ENCODE results near the gene NBPF9.
"Not testable (repeated sequence)": the region's sequence is repeated elsewhere in the genome, so short reads cannot be mapped to it uniquely, and the experiment has no call there.

The NBPF9 gene

DNA sequence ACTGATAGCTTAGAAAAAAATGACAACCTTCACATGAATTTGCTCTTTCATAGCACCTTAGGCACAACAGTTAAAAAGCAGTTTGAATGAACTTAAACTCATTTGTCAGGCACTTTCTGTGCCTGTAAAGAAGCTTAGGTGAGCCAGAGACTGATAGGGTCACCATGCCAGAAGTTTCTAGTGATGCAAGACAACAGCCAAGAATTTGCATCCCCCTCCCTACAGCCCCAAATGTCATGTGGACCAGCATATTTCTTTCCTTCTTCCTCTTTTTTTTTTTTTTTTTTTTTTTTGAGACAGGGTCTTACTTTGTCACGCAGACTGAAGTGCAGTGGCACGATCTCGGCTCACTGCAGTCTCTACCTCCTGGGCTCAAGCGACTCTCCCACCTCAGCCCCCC is 89.8 kb downstream of the NBPF9 start:
- DNase-seq, result not testable (repeated sequence)

DNA sequence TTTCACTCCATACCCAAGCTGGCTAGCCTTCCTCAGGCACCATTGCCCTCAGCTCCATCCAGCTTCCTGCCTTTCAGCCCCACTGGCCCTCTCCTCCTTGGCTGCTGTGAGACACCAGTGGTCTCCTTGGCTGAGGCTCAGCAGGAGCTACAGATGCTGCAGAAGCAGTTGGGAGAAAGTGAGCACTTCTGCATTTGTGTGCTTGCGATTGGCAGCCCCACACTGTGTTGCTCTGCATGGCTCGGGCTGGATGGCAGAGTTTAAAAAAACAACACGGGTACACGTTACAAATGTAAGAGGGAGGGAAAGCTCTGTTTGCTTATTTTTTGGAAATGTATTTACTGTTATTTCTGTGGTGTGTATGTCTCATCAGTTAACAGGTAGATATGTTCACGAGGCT is 90.8 kb downstream of the NBPF9 start:
- DNase-seq, result not testable (repeated sequence)

DNA sequence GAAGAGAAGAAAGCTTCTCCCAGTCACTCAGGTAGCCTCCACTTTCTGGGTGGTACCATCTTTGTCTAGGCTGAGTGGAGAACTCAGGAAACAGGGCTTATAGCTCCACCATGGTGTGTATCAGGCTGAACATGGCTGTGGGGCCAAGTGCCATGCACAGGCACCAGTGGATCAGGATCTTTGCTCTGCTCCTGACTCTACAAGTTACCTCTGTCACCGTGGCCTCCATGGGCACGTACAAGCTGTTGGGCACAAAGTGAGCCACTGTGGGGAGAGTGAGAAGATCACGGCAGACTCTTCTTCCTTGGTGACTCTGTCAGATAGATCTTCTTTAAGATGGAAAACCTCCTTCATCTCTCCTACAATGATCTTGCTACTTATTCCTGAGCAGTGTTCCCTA is 93.6 kb downstream of the NBPF9 start:
- not testable (repeated sequence) for DNase-seq

DNA sequence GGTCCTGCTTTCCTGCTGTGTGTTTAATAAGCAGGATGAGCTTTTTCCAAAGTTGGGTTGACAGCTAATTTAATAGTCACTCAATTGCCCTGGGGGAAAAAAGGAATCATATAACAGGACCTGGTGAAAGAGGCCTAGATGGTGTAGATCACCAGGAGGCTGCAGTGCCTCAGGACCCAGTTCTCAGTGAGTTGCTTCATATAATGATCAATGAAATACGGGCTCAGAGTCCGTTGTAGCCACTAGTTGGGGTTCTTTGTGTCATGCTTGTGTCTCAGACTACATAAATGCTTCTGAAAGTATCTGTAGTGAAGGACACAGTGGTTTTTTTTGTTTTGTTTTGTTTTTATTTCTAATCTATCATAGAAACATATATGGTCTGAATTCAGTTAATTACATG is 94.6 kb downstream of the NBPF9 start:
- DNase-seq, result not testable (repeated sequence)

DNA sequence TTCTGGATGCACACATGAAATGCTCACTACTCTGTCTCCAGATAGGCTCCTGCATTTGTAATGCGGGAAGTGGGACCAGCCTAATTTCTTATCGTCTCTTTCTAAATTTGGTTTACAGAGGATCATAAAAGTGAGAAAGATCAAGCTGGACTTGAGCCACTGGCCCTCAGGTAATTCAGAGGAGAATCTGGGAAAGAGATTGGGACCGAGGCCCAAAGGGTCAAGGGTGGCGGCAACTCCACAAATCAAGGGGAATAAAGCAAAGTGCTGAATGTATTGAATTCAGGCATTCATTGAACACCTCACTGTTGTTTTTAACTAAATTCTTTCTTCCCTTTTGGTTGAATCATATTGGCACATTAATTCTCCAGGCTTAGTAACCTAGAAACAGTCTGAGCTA is 95.0 kb downstream of the NBPF9 start:
- DNase-seq, result not testable (repeated sequence)
